Right cardiac atrium (tissue), 5 donors: Measurements from ENCODE around the gene EFNA5. TPM values are rescaled to one million over a fixed set of nuclear protein-coding genes. Genes with fewer than 3 reads are reported as not detected.

ENCODE experiments used
- ATAC-seq, 2 donors: fragments of 200-7000 bp; cut with Tn5 transposase; one replicate each; pipeline versions ENCODE4 v1.8.0 to v1.9.1; 2020; ENCODE audit warnings: moderate library complexity in 2 of 2, mild to moderate bottlenecking in 1 of 2
- DNase-seq, 3 donors: peaks; one replicate each; pipeline ENCODE4 v3.0.0-alpha.2; 2020
- H3K27ac ChIP-seq: one replicate; pipeline ENCODE4 v1.5.1; 2013; ENCODE audit warnings: mild to moderate bottlenecking, low read length, control low read depth, moderate library complexity
- H3K27me3 ChIP-seq: one replicate; pipeline ENCODE4 v1.6.1; 2013; ENCODE audit not compliant: control insufficient read depth, insufficient read depth
- H3K4me1 ChIP-seq: one replicate; pipeline ENCODE4 v1.6.1; 2013; ENCODE audit warnings: low read length; ENCODE audit not compliant: control insufficient read depth, insufficient read depth
- H3K4me3 ChIP-seq: one replicate; pipeline ENCODE4 v1.5.1; 2013; ENCODE audit warnings: low read length, control low read depth
- H3K9me3 ChIP-seq: one replicate; pipeline ENCODE4 v1.6.1; 2013; ENCODE audit warnings: low read length; ENCODE audit not compliant: control insufficient read depth
- WGBS: extraction: QIAGEN DNeasy Blood & Tissue Kit; methylation state at CpG from one replicate; pipeline ENCODE4 v1.1.7; 2013; 5-methylcytosine and 5-hydroxymethylcytosine counted together
- intact Hi-C, 4 donors: fragments of 100-400 bp; cut with DNase I; formaldehyde crosslinking; loops; one replicate each; pipeline versions ENCODE4 v1.11.0 to v1.14.0; 2022 to 2023
- long read RNA-seq, 4 donors: library from polyadenylated mRNA; unstranded; transcript quantifications; one replicate each; pipeline ENCODE4 v2.0.0, GENCODE V29; 2020 to 2021
- polyA plus RNA-seq: library from polyadenylated mRNA; stranded (reverse); fragments of 200-250 nt; gene quantifications from one replicate; pipeline ENCODE4 v1.2.3, GENCODE V29; 2013
- total RNA-seq, 4 donors: library from RNA; stranded (reverse); fragmentation: NEBNext Ultra II Directional; extraction: Animal tissue kit (Norgen Biotek cat#: 25700); gene quantifications; one replicate each; pipeline ENCODE4 v1.2.1, GENCODE V29; 2021
- donor health status: healthy with polysubstance abuse.
- donor health status: DM: no; HTN: yes; CAD: no.
- donor health status: DM: no; HTN: no; CAD: no.
- donor health status: DM: no; HTN: yes; CAD: no; lungs with severe emphysema.
- donor health status: DM: yes; HTN: yes; CAD: no.

The EFNA5 gene
- total RNA-seq (10 to 100 TPM; 19.9 to 26.4 (median 22.7) TPM), polyA plus RNA-seq (4.5 TPM)
- long read RNA-seq, donor 1, full-length matches to known transcripts, result 1 of 5 reads
- long read RNA-seq, donor 1, partial matches to known transcripts, result 0 of 5 reads
- long read RNA-seq, donor 1, other reads (novel, unspliced or antisense), result 4 of 5 reads
- long read RNA-seq, donor 2, partial matches to known transcripts, result 0 of 2 reads
- long read RNA-seq, donor 2, other reads (novel, unspliced or antisense), result 2 of 2 reads
- long read RNA-seq, donor 3, full-length matches to known transcripts, result 1 of 18 reads
- long read RNA-seq, donor 3, partial matches to known transcripts, result 0 of 18 reads
- long read RNA-seq, donor 3, other reads (novel, unspliced or antisense), result 17 of 18 reads
- long read RNA-seq, donor 4, partial matches to known transcripts, result 0 of 1 reads
- long read RNA-seq, donor 4, other reads (novel, unspliced or antisense), result 1 of 1 reads

- intact Hi-C loops, result no loop called here
- peak within 1 kb of the TSS; percentile 76 for H3K4me3 ChIP-seq
- DNase-seq (peak; percentile 40 to 70 (median 69)), ATAC-seq (peak; percentile 30 to 36)
- H3K27me3 ChIP-seq, result no peaks in the 10 kb centered on the region
- H3K27ac ChIP-seq, result peak within 1 kb of the TSS; percentile 80
- H3K9me3 ChIP-seq, result no peaks in the 10 kb centered on the region
- WGBS, result under 1% methylated on average over 84 of the region's 84 CpGs
- H3K4me1 ChIP-seq, result no peaks in the 10 kb centered on the region
Measured at GRCh38 chr5:107670932-107671741, at the start of gene EFNA5. Gene EFNA5 (minus strand): TSS chr5:107670937.

GRCh38 chr5:107719034-107719606 is 48.4 kb upstream of the EFNA5 start:
- H3K27ac ChIP-seq, result no peak overlapping the region
- H3K27me3 ChIP-seq, result no peaks in the 10 kb centered on the region
- DNase-seq (no peak), ATAC-seq (no peak)
- no peaks in the 10 kb centered on the region for H3K9me3 ChIP-seq
- no peak overlapping the region for H3K4me3 ChIP-seq
- intact Hi-C loops, result no loop called here
- 79% methylated on average over 6 of the region's 6 CpGs for WGBS
- no peaks in the 10 kb centered on the region for H3K4me1 ChIP-seq

- DNase-seq (no peak), ATAC-seq (no peak)
- no peak overlapping the region for H3K4me3 ChIP-seq
- H3K27ac ChIP-seq, result no peak overlapping the region
- no peaks in the 10 kb centered on the region for H3K4me1 ChIP-seq
- WGBS, result 67% methylated on average over 1 of the region's 1 CpG
- H3K27me3 ChIP-seq, result no peaks in the 10 kb centered on the region
- no peaks in the 10 kb centered on the region for H3K9me3 ChIP-seq
- intact Hi-C loops, result no loop called here
Measured at GRCh38 chr5:107717816-107718215, 47.1 kb upstream of the EFNA5 start.

GRCh38 chr5:107713228-107713627 is 42.5 kb upstream of the EFNA5 start:
- no peaks in the 10 kb centered on the region for H3K27me3 ChIP-seq
- H3K9me3 ChIP-seq, result no peaks in the 10 kb centered on the region
- WGBS, result 76% methylated on average over 5 of the region's 5 CpGs
- no peak overlapping the region for H3K27ac ChIP-seq
- H3K4me3 ChIP-seq, result no peak overlapping the region
- H3K4me1 ChIP-seq, result no peaks in the 10 kb centered on the region
- ATAC-seq (no peak), DNase-seq (no peak)
- intact Hi-C loops, result no loop called here

- Histone ChIP-seq H3K9me3 (no peaks in the 10 kb centered on the region), H3K4me1 (no peaks in the 10 kb centered on the region), H3K27me3 (no peaks in the 10 kb centered on the region), H3K27ac (no peak overlapping the region), H3K4me3 (no peak overlapping the region)
- intact Hi-C loops, result no loop called here
- 84% methylated on average over 2 of the region's 2 CpGs for WGBS
- ATAC-seq, result no peak
- DNase-seq, result no peak
Measured at GRCh38 chr5:107712359-107712870, 41.7 kb upstream of the EFNA5 start.

GRCh38 chr5:107705402-107706014 is 34.8 kb upstream of the EFNA5 start:
- Histone ChIP-seq H3K27me3 (no peaks in the 10 kb centered on the region), H3K4me3 (peak overlapping the region; percentile 38), H3K4me1 (peaks cover 1% of the 10 kb centered on the region), H3K9me3 (no peaks in the 10 kb centered on the region), H3K27ac (no peak overlapping the region)
- ATAC-seq (no peak), DNase-seq (no peak)
- 61% methylated on average over 5 of the region's 5 CpGs for WGBS
- intact Hi-C loops, result no loop called here

- intact Hi-C loops, result no loop called here
- Histone ChIP-seq H3K4me3 (peak overlapping the region; percentile 38), H3K4me1 (peaks cover 1% of the 10 kb centered on the region), H3K9me3 (no peaks in the 10 kb centered on the region), H3K27me3 (no peaks in the 10 kb centered on the region), H3K27ac (no peak overlapping the region)
- 37% methylated on average over 12 of the region's 12 CpGs for WGBS
- ATAC-seq (peak in 1 of 2 donors; percentile 34), DNase-seq (no peak)
Measured at GRCh38 chr5:107704681-107705401, 34.1 kb upstream of the EFNA5 start.

- peaks cover 1% of the 10 kb centered on the region for H3K4me1 ChIP-seq
- H3K27me3 ChIP-seq, result no peaks in the 10 kb centered on the region
- DNase-seq, result no peak
- H3K4me3 ChIP-seq, result no peak overlapping the region
- no peaks in the 10 kb centered on the region for H3K9me3 ChIP-seq
- intact Hi-C loops, result no loop called here
- H3K27ac ChIP-seq, result no peak overlapping the region
- ATAC-seq, result no peak
Measured at GRCh38 chr5:107700481-107700880, 29.7 kb upstream of the EFNA5 start.

- no peak for ATAC-seq
- WGBS, result 89% methylated on average over 1 of the region's 1 CpG
- intact Hi-C loops, result no loop called here
- Histone ChIP-seq H3K4me1 (no peaks in the 10 kb centered on the region), H3K27ac (no peak overlapping the region), H3K4me3 (no peak overlapping the region), H3K27me3 (no peaks in the 10 kb centered on the region), H3K9me3 (no peaks in the 10 kb centered on the region)
- DNase-seq, result no peak
Measured at GRCh38 chr5:107699425-107699824, 28.7 kb upstream of the EFNA5 start.

- intact Hi-C loops, result no loop called here
- no peak for DNase-seq
Measured at GRCh38 chr5:107698286-107698685, 27.5 kb upstream of the EFNA5 start.

More at GRCh38 chr5:107698286-107698685, 27.5 kb upstream of the EFNA5 start:
- no peaks in the 10 kb centered on the region for H3K9me3 ChIP-seq
- H3K4me3 ChIP-seq, result no peak overlapping the region
- no peak for ATAC-seq
- WGBS, result 89% methylated on average over 2 of the region's 2 CpGs
- no peaks in the 10 kb centered on the region for H3K27me3 ChIP-seq
- H3K27ac ChIP-seq, result no peak overlapping the region
- no peaks in the 10 kb centered on the region for H3K4me1 ChIP-seq
